CD4-positive, alpha-beta T cell (primary cell): ENCODE results near the gene FAM120C. TPM values are rescaled to one million over a fixed set of nuclear protein-coding genes. Genes with fewer than 3 reads are reported as not detected.

ENCODE experiments used
- ATAC-seq: fragments of 200-7000 bp; cut with Tn5 transposase; one replicate; pipeline ENCODE4 v1.10.0; 2022; ENCODE audit warnings: mild to moderate bottlenecking; ENCODE audit not compliant: poor library complexity
- CTCF ChIA-PET: fragments of 350-600 bp; sonication (Branson Sonifier 250); formaldehyde crosslinking; loops from one replicate; lab custom pipeline; 2021; ENCODE audit warnings: antibody characterized with exemption, inconsistent platforms; lab: Charles Lee
- POLR2A ChIA-PET: fragments of 350-600 bp; sonication (Branson Sonifier 250); formaldehyde crosslinking; loops from one replicate; lab custom pipeline; 2021; ENCODE audit warnings: antibody characterized with exemption, inconsistent platforms; lab: Charles Lee
- DNase-seq, 14 experiments: peaks; one replicate each; pipeline ENCODE4 v3.0.0-alpha.2; 2013 to 2020; ENCODE audit warnings: mixed read lengths in 2 of 14
- H3K27ac ChIP-seq, 2 donors: one replicate each; pipeline versions ENCODE4 v1.5.1 to v1.7.0; 2013; ENCODE audit warnings: low read length in 2 of 2, low read depth in 1 of 2, mild to moderate bottlenecking in 1 of 2
- H3K27me3 ChIP-seq, 2 experiments: 1 replicate in 1 of 2; 2 replicates in 1 of 2; pipeline versions ENCODE4 v1.6.1 to v1.7.0; 2013; ENCODE audit warnings: low read length in 2 of 2, control low read depth in 1 of 2, mild to moderate bottlenecking in 1 of 2, moderate library complexity in 1 of 2; ENCODE audit not compliant: insufficient read depth in 2 of 2, control insufficient read depth in 1 of 2
- H3K36me3 ChIP-seq: one replicate; pipeline ENCODE4 v1.6.1; 2013; ENCODE audit warnings: low read length, control low read depth; ENCODE audit not compliant: insufficient read depth
- H3K4me1 ChIP-seq: one replicate; pipeline ENCODE4 v1.6.1; 2013; ENCODE audit warnings: low read length, control low read depth; ENCODE audit not compliant: insufficient read depth
- H3K4me3 ChIP-seq: one replicate; pipeline ENCODE4 v1.5.1; 2013; ENCODE audit warnings: mild to moderate bottlenecking, low read length, moderate library complexity
- H3K9me3 ChIP-seq, 2 experiments: 1 replicate in 1 of 2; 2 replicates in 1 of 2; pipeline versions ENCODE4 v1.6.1 to v1.7.0; 2013; ENCODE audit warnings: low read length in 2 of 2, mild to moderate bottlenecking in 2 of 2, control low read depth in 1 of 2, moderate library complexity in 1 of 2; ENCODE audit not compliant: control insufficient read depth in 1 of 2, insufficient read depth in 1 of 2
- H3K27ac Mint-ChIP-seq: one replicate; pipeline ENCODE4 v1.8.0; 2020; ENCODE audit warnings: mixed read lengths
- H3K27me3 Mint-ChIP-seq: one replicate; pipeline ENCODE4 v1.8.0; 2021; ENCODE audit warnings: mixed read lengths
- H3K36me3 Mint-ChIP-seq: one replicate; pipeline ENCODE4 v1.8.0; 2021; ENCODE audit warnings: low read depth, mixed read lengths
- H3K4me1 Mint-ChIP-seq: one replicate; pipeline ENCODE4 v1.8.0; 2021; ENCODE audit warnings: low read depth, mixed read lengths
- H3K4me3 Mint-ChIP-seq: one replicate; pipeline ENCODE4 v1.8.0; 2020; ENCODE audit warnings: mild to moderate bottlenecking, mixed read lengths
- H3K9me3 Mint-ChIP-seq: one replicate; pipeline ENCODE4 v1.8.0; 2020; ENCODE audit warnings: mixed read lengths
- CTCF ChIP-seq: fragments of 200-600 bp; IDR thresholded peaks from one replicate; pipeline ENCODE4 v1.8.0; 2022; ENCODE audit warnings: antibody characterized with exemption, mild to moderate bottlenecking
- intact Hi-C, 2 experiments: fragments of 100-400 bp; cut with DNase I in 1 of 2; cut with micrococcal nuclease in 1 of 2; formaldehyde crosslinking; loops; one replicate each; pipeline versions ENCODE4 v1.15.1 to v1.9.0; 2023 to 2025; cut with DNase I, micrococcal nuclease
- total RNA-seq, 174 experiments: library from RNA in 2 of 174; stranded (reverse) in 2 of 174; gene quantifications; one replicate each; pipeline ENCODE4 v1.2.3 and lab custom pipeline; 2021 to 2026

Gene FAM120C
- total RNA-seq, 2 experiments from 2014 or later: 12.3 to 13.3 TPM

- no peak for DNase-seq
- H3K27me3 ChIP-seq: no peaks in the 10 kb centered on the region
- TF ChIP-seq CTCF: no peak
- CTCF ChIA-PET: interaction anchor here (0.6 kb wide), 1 partner anchor 464 kb away, joined by 3 read pairs; no protein-coding TSS in a partner anchor
- H3K27me3 Mint-ChIP-seq: no peaks in the 10 kb centered on the region
- no peaks in the 10 kb centered on the region for H3K4me1 Mint-ChIP-seq
- no peaks in the 10 kb centered on the region for H3K4me1 ChIP-seq
- H3K36me3 Mint-ChIP-seq: peaks cover 9% of the 10 kb centered on the region
- no peak overlapping the region for H3K4me3 ChIP-seq
- no peak overlapping the region for H3K27ac Mint-ChIP-seq
- intact Hi-C loops: no loop called here
- ATAC-seq: no peak
- no peaks in the 10 kb centered on the region for H3K9me3 Mint-ChIP-seq
- no peak overlapping the region for H3K4me3 Mint-ChIP-seq
- peaks cover 12% of the 10 kb centered on the region for H3K36me3 ChIP-seq
- H3K9me3 ChIP-seq: no peaks in the 10 kb centered on the region
- POLR2A ChIA-PET: no interaction called here
- no peak overlapping the region for H3K27ac ChIP-seq
Measured at GRCh38 chrX:54171091-54171490, 12.0 kb downstream of the FAM120C start.

GRCh38 chrX:54166915-54167314 is 16.1 kb downstream of the FAM120C start:
- Mint-ChIP-seq H3K4me3 (no peak overlapping the region), H3K9me3 (no peaks in the 10 kb centered on the region), H3K27me3 (no peaks in the 10 kb centered on the region), H3K4me1 (no peaks in the 10 kb centered on the region), H3K27ac (no peak overlapping the region), H3K36me3 (no peaks in the 10 kb centered on the region)
- no peaks in the 10 kb centered on the region for H3K9me3 ChIP-seq
- no peak overlapping the region for H3K4me3 ChIP-seq
- H3K4me1 ChIP-seq: no peaks in the 10 kb centered on the region
- no peak for ATAC-seq
- POLR2A ChIA-PET: no interaction called here
- H3K36me3 ChIP-seq: no peaks in the 10 kb centered on the region
- no peak for TF ChIP-seq CTCF
- CTCF ChIA-PET: no interaction called here
- no peaks in the 10 kb centered on the region for H3K27me3 ChIP-seq
- intact Hi-C loops: no loop called here
- no peak for DNase-seq
- H3K27ac ChIP-seq: no peak overlapping the region

GRCh38 chrX:54157561-54157960 is 25.5 kb downstream of the FAM120C start:
- TF ChIP-seq CTCF: no peak
- CTCF ChIA-PET: interaction anchor here (0.5 kb wide), 1 partner anchor 82 kb away, joined by 3 read pairs; no protein-coding TSS in a partner anchor
- H3K36me3 Mint-ChIP-seq: peaks cover 42% of the 10 kb centered on the region
- H3K36me3 ChIP-seq: peaks cover 6% of the 10 kb centered on the region
- H3K4me1 Mint-ChIP-seq: no peaks in the 10 kb centered on the region
- DNase-seq (no peak), ATAC-seq (no peak)
- H3K9me3 ChIP-seq: no peaks in the 10 kb centered on the region
- no peak overlapping the region for H3K4me3 ChIP-seq
- H3K9me3 Mint-ChIP-seq: no peaks in the 10 kb centered on the region
- no peaks in the 10 kb centered on the region for H3K27me3 Mint-ChIP-seq
- no peak overlapping the region for H3K27ac Mint-ChIP-seq
- intact Hi-C loops: no loop called here
- no peak overlapping the region for H3K27ac ChIP-seq
- no peaks in the 10 kb centered on the region for H3K4me1 ChIP-seq
- POLR2A ChIA-PET: no interaction called here
- no peak overlapping the region for H3K4me3 Mint-ChIP-seq
- no peaks in the 10 kb centered on the region for H3K27me3 ChIP-seq
